Gastrocnemius medialis (tissue), 4 donors: ENCODE results near the gene KCTD10.

ENCODE experiments used
- CTCF ChIP-seq, 5 experiments: fragments of 450-650 bp in 3 of 5; fragments of 200-600 bp in 2 of 5; sonication (generic) in 2 of 5; IDR thresholded peaks in 4 of 5; conservative IDR thresholded peaks in 1 of 5; 1 replicate in 4 of 5; 2 replicates in 1 of 5; pipeline ENCODE4 v1.5.1; 2016 to 2019; ENCODE audit warnings: antibody characterized with exemption in 5 of 5, mild to moderate bottlenecking in 3 of 5, moderate library complexity in 3 of 5
- POLR2A ChIP-seq, 2 donors: fragments of 450-650 bp; IDR thresholded peaks; one replicate each; pipeline ENCODE4 v1.6.1; 2017; ENCODE audit warnings: antibody characterized with exemption in 2 of 2, mild to moderate bottlenecking in 2 of 2, moderate library complexity in 2 of 2

GRCh38 chr12:109510196-109510595 is 33.1 kb upstream of the KCTD10 start:
- TF ChIP-seq CTCF (IDR thresholded peaks at IDR 0.05 in 4 of 5, conservative IDR thresholded peaks at IDR 0.05 in 1 of 5) (no peak), POLR2A (IDR thresholded peaks at IDR 0.05) (no peak)
